MM.1S (cell line): ENCODE results near the gene BSDC1.

Experiments used
- CTCF ChIP-seq: fragments of 300-600 bp; sonication (generic); IDR thresholded peaks from 2 replicates; pipeline ENCODE4 v1.5.1; 2016; ENCODE audit warnings: antibody characterized with exemption, low read length, mixed read lengths
- EZH2phosphoT487 ChIP-seq: fragments of 300-600 bp; sonication (generic); IDR thresholded peaks from 2 replicates; pipeline ENCODE4 v1.6.1; 2018; ENCODE audit warnings: antibody characterized with exemption, low read length

GRCh38 chr1:32333251-32333963 is 60.8 kb downstream of the BSDC1 start:
- TF ChIP-seq CTCF (peak; percentile 21; the same call in 1 of the 2 replicates), EZH2phosphoT487 (no peak)
